SK-MEL-5 (cell line): ENCODE data around the gene GNAT3. TPM values are rescaled to one million over a fixed set of nuclear protein-coding genes. Genes with fewer than 3 reads are reported as not detected.

Source experiments
- DNase-seq: peaks from one replicate; pipeline ENCODE4 v3.0.0-alpha.2; 2016; ENCODE audit warnings: low read depth, low spot score
- in situ Hi-C: cut with HindIII; loops from 2 replicates; pipeline ENCODE4 v1.10.0; 2016; ENCODE audit warnings: low sequenced_read_pairs, high pct_unique_total_duplicates, low pct_unique_long_range_greater_than_20kb
- total RNA-seq: library from RNA; depleted of rRNA; stranded (reverse); fragments of >200 nt; shearing (Covaris generic); gene quantifications from 2 replicates; pipeline ENCODE4 v1.2.3, GENCODE V29; 2014

GNAT3 gene
- total RNA-seq, 1 experiment from 2014 or later = not detected

DNA sequence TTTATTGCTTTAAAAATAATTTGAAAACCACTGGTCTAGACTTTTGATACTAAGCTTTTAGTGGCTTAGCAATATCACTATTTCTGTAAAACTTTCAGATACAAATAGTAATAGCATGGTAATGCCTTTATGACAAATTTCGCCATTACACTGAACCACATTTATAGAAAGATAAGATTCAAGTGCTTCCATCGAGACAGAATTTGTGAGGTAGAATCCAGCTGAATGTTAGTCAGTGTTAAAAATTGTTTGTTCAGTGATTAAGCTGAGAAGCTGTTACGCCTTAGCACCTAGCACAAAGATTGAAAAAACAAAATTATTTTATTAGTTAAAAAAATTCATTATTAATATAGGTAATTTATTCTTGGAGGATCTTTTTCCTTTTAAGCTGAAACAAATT is 36.5 kb downstream of the GNAT3 start:
- in situ Hi-C loops = no loop called here
- DNase-seq = no peak

DNA sequence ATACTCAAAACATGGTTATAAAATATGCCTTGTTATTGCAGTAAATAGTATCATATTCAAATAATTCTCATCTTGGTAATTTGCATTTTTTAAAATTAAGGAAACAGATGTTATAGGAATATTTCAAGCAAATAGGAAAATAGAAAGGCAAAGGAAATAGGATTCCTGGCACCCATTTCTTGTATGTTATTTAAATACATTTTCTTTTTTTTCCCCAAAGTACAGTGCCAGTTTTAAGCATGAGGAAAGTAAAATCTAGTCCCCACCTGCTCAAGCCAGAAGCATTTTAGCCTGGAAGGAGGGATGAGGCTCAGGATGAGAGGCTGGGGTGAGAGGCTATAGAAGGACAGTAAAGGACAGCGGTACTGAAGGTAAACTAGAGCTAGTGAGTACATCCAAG is 38.1 kb downstream of the GNAT3 start:
- in situ Hi-C loops = no loop called here
- DNase-seq = no peak

DNA sequence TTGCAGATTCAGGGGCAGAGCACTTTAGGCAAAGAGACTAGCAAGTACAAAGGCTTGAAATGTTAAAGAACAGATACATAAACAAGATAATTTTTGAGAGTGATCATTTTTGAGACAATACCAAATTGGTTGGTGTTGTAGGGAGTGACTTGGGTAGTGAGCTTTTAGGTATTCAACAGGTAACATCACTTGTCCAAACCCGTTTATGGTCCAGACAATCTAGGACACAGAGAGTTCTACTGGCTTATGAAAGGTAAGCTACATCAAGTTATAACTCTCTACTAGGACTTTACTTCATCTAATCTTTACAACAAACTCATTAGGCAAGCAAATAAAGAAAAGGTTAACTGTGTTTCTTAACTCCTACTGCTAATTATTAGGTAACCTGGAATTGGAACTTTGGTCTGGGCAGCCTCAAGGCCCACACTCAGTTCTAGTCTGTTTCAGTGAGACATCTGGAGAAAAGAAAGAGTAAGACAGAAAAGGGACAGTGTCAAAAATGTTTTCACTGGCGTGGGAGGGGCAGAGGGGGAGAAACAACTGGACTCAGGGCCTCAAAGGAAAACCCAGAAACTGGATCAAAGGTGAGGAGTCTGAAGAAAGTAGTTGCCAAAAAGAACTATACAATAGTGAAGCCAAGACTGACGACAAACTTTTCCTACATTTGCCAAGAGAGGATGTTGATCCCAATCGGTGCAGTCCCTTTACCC is 39.2 kb downstream of the GNAT3 start:
- no peak for DNase-seq
- in situ Hi-C loops = no loop called here

GRCh38 chr7:80468931-80469714 is 42.7 kb downstream of the GNAT3 start:
- DNase-seq = peak; percentile 73
- in situ Hi-C loops = no loop called here

GRCh38 chr7:80467069-80467468 is 44.8 kb downstream of the GNAT3 start:
- DNase-seq = peak; percentile 98
- in situ Hi-C loops = no loop called here

GRCh38 chr7:80466636-80467035 is 45.2 kb downstream of the GNAT3 start:
- in situ Hi-C loops = no loop called here
- no peak for DNase-seq

GRCh38 chr7:80464211-80464610 is 47.7 kb downstream of the GNAT3 start:
- no peak for DNase-seq
- in situ Hi-C loops = no loop called here

- in situ Hi-C loops = no loop called here
- peak; percentile 66 for DNase-seq
These were observed 48.5 kb downstream of the GNAT3 start for GRCh38 chr7:80463272-80463920.

- no peak for DNase-seq
- in situ Hi-C loops = no loop called here
These were observed 51.0 kb downstream of the GNAT3 start for GRCh38 chr7:80460857-80461256.

DNA sequence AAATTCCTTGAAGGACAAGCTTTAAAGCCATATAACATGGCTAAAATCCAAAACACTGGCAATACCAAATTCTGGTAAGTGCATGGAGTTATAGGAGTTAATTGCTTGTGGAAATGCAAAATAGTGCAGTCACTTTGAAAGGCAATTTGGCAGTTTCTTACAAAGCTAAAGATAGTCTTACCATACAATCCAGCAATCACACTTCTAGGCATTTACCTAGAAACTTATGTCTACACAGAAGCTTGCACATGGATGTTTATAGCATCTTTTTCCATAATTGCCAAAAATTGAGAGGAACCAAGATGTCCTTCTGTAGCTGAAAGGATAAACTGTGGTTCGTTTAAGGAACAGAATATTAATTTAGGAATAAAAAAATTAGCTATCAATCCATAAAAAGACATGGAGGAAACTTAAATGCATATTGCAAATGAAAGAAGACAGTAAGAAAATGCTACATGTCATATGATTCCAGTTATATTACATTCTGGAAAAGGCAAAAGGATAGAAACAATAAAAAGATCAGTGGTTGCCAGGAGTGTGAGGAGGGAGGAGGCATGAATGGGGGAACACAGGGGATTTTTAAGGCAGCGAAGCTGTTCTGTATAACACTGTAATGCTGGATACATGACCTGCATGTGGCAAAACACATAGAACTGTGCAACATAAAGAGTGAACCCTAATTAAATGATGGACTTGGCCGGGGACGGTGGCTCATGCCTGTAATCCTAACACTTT is 51.9 kb downstream of the GNAT3 start:
- in situ Hi-C loops = no loop called here
- DNase-seq = no peak

GRCh38 chr7:80458822-80459725 is 52.8 kb downstream of the GNAT3 start:
- no peak for DNase-seq
- in situ Hi-C loops = no loop called here

- DNase-seq = peak; percentile 67
- in situ Hi-C loops = no loop called here
These were observed 58.0 kb downstream of the GNAT3 start for GRCh38 chr7:80453699-80454340.

- in situ Hi-C loops = no loop called here
- DNase-seq = no peak
These were observed 61.1 kb downstream of the GNAT3 start for GRCh38 chr7:80450621-80451308.

DNA sequence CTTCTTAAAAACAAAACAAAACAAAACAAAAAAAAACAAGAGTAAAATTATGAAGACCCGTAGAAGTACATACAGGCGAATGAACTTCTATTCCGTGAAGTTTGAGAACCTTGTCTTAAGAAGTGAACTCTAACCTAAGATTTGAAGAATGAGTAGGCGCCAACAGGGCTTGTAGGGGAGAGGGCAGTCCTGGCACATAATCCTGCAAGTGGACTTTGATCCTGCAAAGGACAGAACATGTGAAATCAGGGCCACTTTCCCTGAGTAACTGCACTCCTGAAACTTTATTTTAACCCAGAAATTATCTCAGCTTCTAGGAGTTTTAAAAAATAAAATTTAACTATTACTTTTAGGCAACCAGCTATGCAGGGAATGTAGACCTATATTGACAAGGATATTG is 62.0 kb downstream of the GNAT3 start:
- in situ Hi-C loops = loop anchor here (25.0 kb wide), 1 partner anchor 212 kb away; no protein-coding TSS in a partner anchor
- no peak for DNase-seq

GRCh38 chr7:80445351-80445750 is 66.5 kb downstream of the GNAT3 start:
- in situ Hi-C loops = loop anchor here (25.0 kb wide), 1 partner anchor 217 kb away; no protein-coding TSS in a partner anchor
- DNase-seq = no peak

DNA sequence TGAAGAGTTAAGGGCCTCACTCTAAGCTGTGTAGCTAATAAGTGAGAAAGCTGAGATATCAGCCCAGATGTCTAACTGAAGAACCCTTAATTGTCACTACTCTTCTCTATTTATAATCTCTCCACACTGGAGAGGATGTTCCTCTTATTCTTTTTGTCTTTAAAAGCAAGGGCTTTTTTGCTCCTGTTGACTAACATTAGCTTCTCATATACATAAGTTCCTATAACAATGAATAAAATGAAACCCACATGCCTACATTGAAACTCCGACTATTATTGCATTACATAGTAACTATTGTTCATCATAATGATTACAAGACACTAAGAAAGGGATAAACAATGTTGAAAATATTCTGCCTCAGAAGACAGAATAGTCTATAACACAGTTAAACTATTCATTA is 67.1 kb downstream of the GNAT3 start:
- in situ Hi-C loops = loop anchor here (25.0 kb wide), 1 partner anchor 217 kb away; no protein-coding TSS in a partner anchor

More for the DNA sequence above, 67.1 kb downstream of the GNAT3 start:
- no peak for DNase-seq
